ENCODE measurements around the gene RNF212B.

The RNF212B gene

GRCh38 chr14:23321572-23322547 is 84.1 kb downstream of the RNF212B start:
- DNase-seq = peak; percentile 31
